HepG2 (cell line): Measurements from ENCODE around the gene NAIF1. TPM values are rescaled to one million over a fixed set of nuclear protein-coding genes. Genes with fewer than 3 reads are reported as not detected.

Source experiments
- FIP1L1 ChIP-seq: fragments of 200-400 bp; formaldehyde crosslinking; IDR thresholded peaks from 2 replicates; pipeline ENCODE4 v1.6.1; 2018; ENCODE audit warnings: low read depth, mild to moderate bottlenecking, low read length, moderate library complexity, borderline replicate concordance; ENCODE audit not compliant: insufficient read depth
- FLYWCH1 ChIP-seq: sonication (generic); formaldehyde crosslinking; IDR thresholded peaks from 2 replicates; pipeline ENCODE4 v1.8.1; 2023; ENCODE audit warnings: mild to moderate bottlenecking, missing genetic modification reagents
- FOSL1 ChIP-seq: sonication (generic); formaldehyde crosslinking; IDR thresholded peaks from 2 replicates; pipeline ENCODE4 v1.9.0; 2021; ENCODE audit warnings: missing genetic modification reagents, borderline replicate concordance
- JDP2 ChIP-seq: sonication (generic); formaldehyde crosslinking; IDR thresholded peaks from 2 replicates; pipeline ENCODE4 v1.8.1; 2022; ENCODE audit warnings: missing genetic modification reagents, borderline replicate concordance
- MZF1 ChIP-seq: sonication (generic); formaldehyde crosslinking; IDR thresholded peaks from 2 replicates; pipeline ENCODE4 v1.8.1; 2023; ENCODE audit warnings: mild to moderate bottlenecking, missing genetic modification reagents, borderline replicate concordance
- NAIF1 ChIP-seq: sonication (generic); formaldehyde crosslinking; IDR thresholded peaks from 2 replicates; pipeline ENCODE4 v1.5.0; 2020; ENCODE audit warnings: mild to moderate bottlenecking, missing genetic modification reagents, borderline replicate concordance
- NFAT5 ChIP-seq: sonication (generic); formaldehyde crosslinking; IDR thresholded peaks from 2 replicates; pipeline ENCODE4 v1.4.0; 2020; ENCODE audit warnings: missing genetic modification reagents
- NFATC3 ChIP-seq: sonication (generic); formaldehyde crosslinking; IDR thresholded peaks from 2 replicates; pipeline ENCODE4 v1.5.1; 2020; ENCODE audit warnings: mild to moderate bottlenecking, missing genetic modification reagents
- PHF20 ChIP-seq: sonication (generic); formaldehyde crosslinking; IDR thresholded peaks from 2 replicates; pipeline ENCODE4 v1.5.0; 2020; ENCODE audit warnings: mild to moderate bottlenecking, missing genetic modification reagents
- RFX5 ChIP-seq: IDR thresholded peaks from 2 replicates; pipeline ENCODE4 v1.6.1; 2011; ENCODE audit warnings: low read depth, low read length, improper control_type of control experiment
- SALL2 ChIP-seq: sonication (generic); formaldehyde crosslinking; IDR thresholded peaks from 2 replicates; pipeline ENCODE4 v1.8.1; 2023; ENCODE audit warnings: mild to moderate bottlenecking, missing genetic modification reagents, inconsistent platforms
- TGIF2 ChIP-seq: IDR thresholded peaks from 2 replicates; pipeline ENCODE4 v1.6.1; 2016; ENCODE audit warnings: control low read depth, missing compliant biosample characterization
- ZFP36L2 ChIP-seq: sonication (generic); formaldehyde crosslinking; IDR thresholded peaks from 2 replicates; pipeline ENCODE4 v1.4.0; 2020; ENCODE audit warnings: missing genetic modification reagents
- ZNF556 ChIP-seq: sonication (generic); formaldehyde crosslinking; IDR thresholded peaks from 2 replicates; pipeline ENCODE4 v1.4.0; 2020; ENCODE audit warnings: mild to moderate bottlenecking, missing genetic modification reagents, borderline replicate concordance
- polyA plus RNA-seq, 8 experiments: library from polyadenylated mRNA; depleted of rRNA in 3 of 8; stranded (reverse) in 7 of 8; unstranded in 1 of 8; fragments of >200 nt; fragmentation: Illumina TruSeq in 4 of 8; extraction: Trizol in 4 of 8; gene quantifications; 2 replicates each; pipeline versions ENCODE4 v1.2.1 to v1.2.3, GENCODE V29; 2011 to 2016; ENCODE audit warnings: low read depth in 4 of 8, missing spikeins in 1 of 8, mixed read lengths in 1 of 8; ENCODE audit not compliant: insufficient read depth in 1 of 8
- total RNA-seq, 5 experiments: library from RNA; depleted of rRNA; stranded (reverse); fragments of >200 nt; fragmentation: Illumina TruSeq; extraction: Trizol; gene quantifications; 2 replicates each; pipeline ENCODE4 v1.2.3, GENCODE V29; 2016; ENCODE audit warnings: low read depth in 1 of 5
- TF ChIP-seq, protein P1 (sequence below): sonication (generic); formaldehyde crosslinking; IDR thresholded peaks from 2 replicates; pipeline ENCODE4 v1.4.0; 2020; ENCODE audit warnings: missing genetic modification reagents, mild to moderate bottlenecking, borderline replicate concordance
- TF ChIP-seq, protein P2 (sequence below): sonication (generic); formaldehyde crosslinking; IDR thresholded peaks from 2 replicates; pipeline ENCODE4 v1.4.0; 2020; ENCODE audit warnings: missing genetic modification reagents

NAIF1 gene
- total and polyA plus RNA-seq, 2 of the 13 experiments (the other 11 are each of a cell fraction or from before 2014, with no cell fraction given) = 6.0 to 6.9 TPM

- TF ChIP-seq NFAT5 (no peak), TGIF2 (CRISPR knock-in tag) (peak; percentile 81; the same call in 1 of the 2 replicates), ZFP36L2 (CRISPR knock-in tag) (0 out of 2 replicates have a peak, but pooled peaks have one; percentile 32), NFATC3 (CRISPR knock-in tag) (no peak), PHF20 (CRISPR knock-in tag) (peak; percentile 64), JDP2 (CRISPR knock-in tag) (no peak; the same call in 1 of the 2 replicates), MZF1 (CRISPR knock-in tag) (peak; percentile 84; the same call in 1 of the 2 replicates), FLYWCH1 (CRISPR knock-in tag) (0 out of 2 replicates have a peak, but pooled peaks have one; percentile 54), FOSL1 (CRISPR knock-in tag) (no peak), SALL2 (no peak), RFX5 (no peak), FIP1L1 (no peak), NAIF1 (CRISPR knock-in tag) (peak; percentile 64; the same call in 1 of the 2 replicates), ZNF556 (CRISPR knock-in tag) (peak; percentile 94)
- TF ChIP-seq, protein P1, sequence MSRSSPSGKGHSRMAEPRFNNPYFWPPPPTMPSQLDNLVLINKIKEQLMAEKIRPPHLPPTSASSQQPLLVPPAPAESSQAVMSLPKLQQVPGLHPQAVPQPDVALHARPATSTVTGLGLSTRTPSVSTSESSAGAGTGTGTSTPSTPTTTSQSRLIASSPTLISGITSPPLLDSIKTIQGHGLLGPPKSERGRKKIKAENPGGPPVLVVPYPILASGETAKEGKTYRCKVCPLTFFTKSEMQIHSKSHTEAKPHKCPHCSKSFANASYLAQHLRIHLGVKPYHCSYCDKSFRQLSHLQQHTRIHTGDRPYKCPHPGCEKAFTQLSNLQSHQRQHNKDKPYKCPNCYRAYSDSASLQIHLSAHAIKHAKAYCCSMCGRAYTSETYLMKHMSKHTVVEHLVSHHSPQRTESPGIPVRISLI (CRISPR knock-in tag) = peak; percentile 81; the same call in 1 of the 2 replicates
- TF ChIP-seq, protein P2, sequence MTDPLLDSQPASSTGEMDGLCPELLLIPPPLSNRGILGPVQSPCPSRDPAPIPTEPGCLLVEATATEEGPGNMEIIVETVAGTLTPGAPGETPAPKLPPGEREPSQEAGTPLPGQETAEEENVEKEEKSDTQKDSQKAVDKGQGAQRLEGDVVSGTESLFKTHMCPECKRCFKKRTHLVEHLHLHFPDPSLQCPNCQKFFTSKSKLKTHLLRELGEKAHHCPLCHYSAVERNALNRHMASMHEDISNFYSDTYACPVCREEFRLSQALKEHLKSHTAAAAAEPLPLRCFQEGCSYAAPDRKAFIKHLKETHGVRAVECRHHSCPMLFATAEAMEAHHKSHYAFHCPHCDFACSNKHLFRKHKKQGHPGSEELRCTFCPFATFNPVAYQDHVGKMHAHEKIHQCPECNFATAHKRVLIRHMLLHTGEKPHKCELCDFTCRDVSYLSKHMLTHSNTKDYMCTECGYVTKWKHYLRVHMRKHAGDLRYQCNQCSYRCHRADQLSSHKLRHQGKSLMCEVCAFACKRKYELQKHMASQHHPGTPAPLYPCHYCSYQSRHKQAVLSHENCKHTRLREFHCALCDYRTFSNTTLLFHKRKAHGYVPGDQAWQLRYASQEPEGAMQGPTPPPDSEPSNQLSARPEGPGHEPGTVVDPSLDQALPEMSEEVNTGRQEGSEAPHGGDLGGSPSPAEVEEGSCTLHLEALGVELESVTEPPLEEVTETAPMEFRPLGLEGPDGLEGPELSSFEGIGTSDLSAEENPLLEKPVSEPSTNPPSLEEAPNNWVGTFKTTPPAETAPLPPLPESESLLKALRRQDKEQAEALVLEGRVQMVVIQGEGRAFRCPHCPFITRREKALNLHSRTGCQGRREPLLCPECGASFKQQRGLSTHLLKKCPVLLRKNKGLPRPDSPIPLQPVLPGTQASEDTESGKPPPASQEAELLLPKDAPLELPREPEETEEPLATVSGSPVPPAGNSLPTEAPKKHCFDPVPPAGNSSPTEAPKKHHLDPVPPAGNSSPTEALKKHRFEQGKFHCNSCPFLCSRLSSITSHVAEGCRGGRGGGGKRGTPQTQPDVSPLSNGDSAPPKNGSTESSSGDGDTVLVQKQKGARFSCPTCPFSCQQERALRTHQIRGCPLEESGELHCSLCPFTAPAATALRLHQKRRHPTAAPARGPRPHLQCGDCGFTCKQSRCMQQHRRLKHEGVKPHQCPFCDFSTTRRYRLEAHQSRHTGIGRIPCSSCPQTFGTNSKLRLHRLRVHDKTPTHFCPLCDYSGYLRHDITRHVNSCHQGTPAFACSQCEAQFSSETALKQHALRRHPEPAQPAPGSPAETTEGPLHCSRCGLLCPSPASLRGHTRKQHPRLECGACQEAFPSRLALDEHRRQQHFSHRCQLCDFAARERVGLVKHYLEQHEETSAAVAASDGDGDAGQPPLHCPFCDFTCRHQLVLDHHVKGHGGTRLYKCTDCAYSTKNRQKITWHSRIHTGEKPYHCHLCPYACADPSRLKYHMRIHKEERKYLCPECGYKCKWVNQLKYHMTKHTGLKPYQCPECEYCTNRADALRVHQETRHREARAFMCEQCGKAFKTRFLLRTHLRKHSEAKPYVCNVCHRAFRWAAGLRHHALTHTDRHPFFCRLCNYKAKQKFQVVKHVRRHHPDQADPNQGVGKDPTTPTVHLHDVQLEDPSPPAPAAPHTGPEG (CRISPR knock-in tag) = peak; percentile 90
Measured at GRCh38 chr9:128115187-128116103, 48.3 kb upstream of the NAIF1 start (continued).
